ENCODE data around the gene MRPL53.
"Not testable (repeated sequence)": the region's sequence is repeated elsewhere in the genome, so short reads cannot be mapped to it uniquely, and the experiment has no call there.

Gene MRPL53

DNA sequence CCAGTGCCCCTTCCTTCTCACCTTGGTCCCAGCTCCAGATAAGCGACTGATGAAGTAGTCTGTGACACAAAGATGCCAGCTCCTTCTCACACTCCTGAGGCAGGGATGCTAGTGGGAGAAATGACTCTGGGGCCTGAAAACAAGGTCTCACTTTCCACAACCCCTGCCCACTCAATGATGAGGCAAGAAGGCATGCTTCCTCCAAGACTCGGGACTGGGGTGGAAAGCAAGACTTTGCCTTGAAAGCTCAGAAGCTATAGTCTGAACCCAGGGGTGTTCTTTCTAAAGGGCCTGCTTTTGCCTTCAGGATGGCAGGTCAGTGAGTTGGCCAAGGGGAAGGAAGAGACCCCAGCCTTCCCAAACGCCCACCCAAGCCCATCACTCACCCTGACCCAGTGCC lies 9.0 kb upstream of the MRPL53 start:
- DNase-seq = no peak

GRCh38 chr2:74474899-74475298 lies 2.4 kb upstream of the MRPL53 start:
- DNase-seq = no peak

DNA sequence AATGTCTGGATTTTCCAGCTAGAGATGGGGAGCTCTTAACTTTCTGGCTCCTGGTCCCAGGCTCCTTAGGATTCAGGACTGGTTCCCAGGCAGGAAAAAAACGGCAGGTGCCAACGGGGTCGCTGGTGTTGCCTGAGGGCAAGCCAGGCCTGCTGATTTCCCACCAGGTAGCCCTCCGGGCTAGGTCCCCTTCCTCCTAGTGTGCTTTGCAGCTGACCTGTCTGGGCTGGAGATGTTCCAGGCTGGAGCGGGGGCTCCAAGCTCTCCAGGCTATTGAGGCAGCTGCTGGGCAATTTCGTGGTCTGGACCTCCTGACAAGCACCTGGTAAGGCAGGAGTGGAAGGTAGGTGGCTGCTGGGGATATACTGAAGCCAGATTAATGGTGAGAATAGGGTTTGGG lies 2.0 kb upstream of the MRPL53 start:
- DNase-seq = no peak

DNA sequence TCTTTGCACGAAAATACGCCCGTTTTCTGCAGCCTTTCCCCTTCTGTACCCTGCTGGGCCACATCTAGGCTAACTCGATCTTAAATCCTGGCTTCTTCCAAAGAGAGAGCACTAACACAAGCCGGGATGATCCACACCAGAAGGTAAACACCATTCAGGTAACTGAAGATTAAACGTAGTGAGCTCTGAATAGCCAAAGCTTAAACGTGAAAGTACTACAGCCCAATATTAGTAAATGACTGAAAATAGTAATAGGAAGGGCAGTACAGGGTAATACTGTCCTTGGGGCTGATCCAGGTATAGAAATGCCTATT lies 422 bp upstream of the MRPL53 start:
- DNase-seq = no peak

GRCh38 chr2:74471332-74472065 lies 981 bp downstream of the MRPL53 start:
- DNase-seq = no peak

DNA sequence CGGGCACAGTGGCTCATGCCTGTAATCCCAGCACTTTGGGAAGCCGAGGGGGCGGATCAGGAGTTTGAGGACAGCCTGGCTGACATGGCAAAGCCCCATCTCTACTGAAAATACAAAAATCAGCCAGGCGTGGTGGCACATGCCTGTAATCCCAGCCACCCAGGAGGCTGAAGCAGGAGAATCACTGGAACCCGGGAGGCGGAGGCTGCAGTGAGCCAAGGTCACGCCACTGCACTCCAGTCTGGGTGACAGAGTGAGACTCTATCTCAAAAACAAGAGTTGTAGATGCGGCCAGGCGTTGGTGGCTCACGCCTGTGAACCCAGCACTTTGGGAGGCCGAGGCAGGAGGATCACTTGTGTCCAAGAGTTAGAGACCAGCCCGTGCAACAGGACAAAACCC lies 1.7 kb downstream of the MRPL53 start:
- not testable (repeated sequence) for DNase-seq

GRCh38 chr2:74464406-74464805 lies 8.1 kb downstream of the MRPL53 start:
- no peak for DNase-seq

DNA sequence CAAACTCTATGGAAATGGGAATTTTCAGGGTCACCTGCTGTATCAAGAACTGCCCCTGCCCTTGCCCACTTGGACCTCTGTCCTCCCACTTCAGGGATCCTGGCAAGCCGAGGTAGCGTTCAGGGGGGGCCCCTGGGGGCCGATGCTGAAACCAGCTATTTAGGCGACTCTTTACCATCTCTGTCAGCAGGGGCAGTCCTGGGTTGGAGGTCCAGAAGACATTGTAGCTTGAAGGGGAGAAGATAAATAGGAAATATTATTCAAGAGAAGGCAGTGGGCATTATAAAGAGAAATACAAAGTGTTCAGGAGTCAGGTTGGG lies 9.7 kb downstream of the MRPL53 start:
- no peak for DNase-seq

DNA sequence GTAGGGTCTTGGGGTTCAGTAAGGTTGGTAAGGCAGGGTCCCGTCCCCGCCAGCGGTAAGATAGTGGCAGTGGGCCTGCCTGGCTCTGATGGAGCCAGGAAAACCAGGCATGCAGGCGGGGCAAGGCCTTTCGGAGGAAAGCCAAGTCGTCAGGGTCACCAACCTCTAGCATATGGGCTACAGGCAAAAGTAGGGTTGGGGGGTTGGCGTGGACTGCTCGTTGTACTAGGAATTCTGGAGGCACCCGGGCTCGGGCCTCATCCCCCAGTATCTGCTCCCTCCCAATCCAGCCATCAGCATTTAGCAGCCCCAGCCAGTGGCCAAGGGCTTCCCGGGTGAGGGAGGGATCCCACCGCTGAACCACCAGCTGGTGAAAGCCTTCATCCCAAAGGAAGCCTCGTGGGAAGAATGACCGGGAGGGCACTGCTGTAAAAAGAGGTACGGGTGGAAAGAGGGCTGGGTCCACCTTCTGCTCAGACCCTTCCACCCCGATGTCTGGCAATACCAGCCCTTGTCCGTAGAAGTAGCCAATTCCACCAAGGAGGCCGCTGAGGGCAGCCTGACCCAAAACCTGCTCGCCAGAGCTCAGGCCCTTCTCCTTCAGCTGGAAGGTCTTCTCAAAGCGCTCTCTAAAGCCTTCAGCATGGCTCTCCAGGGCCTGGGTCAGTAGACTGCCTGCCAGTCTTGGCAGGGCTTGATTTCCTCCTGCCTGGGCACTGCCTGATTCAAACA lies 10.3 kb downstream of the MRPL53 start:
- DNase-seq = no peak

DNA sequence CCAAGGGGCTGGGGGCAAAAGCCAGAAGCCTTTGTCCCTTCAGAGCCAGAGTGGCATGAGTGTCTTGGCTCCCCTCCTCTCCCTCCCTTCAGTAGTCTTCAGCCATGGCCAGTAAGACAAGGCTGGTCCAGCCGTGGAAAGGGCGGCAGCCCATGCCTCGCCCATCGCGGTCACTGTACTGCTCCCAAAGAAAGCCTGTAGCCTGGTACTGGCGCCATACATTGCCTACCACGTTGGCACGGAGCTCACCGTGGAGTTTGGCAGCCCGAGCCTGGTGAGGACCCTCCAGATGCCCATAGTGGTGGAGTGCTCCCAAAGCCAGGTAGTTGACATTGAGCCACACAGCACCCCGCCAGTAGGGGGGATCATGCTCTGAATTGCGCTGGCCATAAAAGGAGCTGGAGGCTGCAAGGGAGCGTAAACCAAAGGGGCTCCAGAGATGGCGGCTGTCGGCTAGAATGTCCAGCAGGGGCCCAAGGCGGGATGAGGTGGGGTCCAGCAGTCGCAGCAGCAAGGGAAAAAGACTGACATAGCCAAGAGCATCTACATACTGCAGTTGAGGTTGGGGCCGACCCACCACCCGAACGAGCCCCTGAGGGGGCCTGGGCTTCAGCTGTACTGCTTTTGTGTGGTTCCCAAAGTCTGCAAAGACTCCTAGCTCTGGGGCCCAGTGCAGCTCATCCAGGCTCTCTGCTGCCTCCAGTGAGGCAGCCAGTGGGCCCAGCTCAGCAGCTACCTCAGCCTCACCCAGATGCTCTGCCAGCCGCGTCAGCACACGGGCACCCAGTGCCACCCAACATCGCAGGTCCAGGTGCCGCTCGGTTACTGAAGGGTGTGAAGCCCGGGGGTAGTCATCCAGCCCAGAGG lies 11.1 kb downstream of the MRPL53 start:
- DNase-seq = no peak

DNA sequence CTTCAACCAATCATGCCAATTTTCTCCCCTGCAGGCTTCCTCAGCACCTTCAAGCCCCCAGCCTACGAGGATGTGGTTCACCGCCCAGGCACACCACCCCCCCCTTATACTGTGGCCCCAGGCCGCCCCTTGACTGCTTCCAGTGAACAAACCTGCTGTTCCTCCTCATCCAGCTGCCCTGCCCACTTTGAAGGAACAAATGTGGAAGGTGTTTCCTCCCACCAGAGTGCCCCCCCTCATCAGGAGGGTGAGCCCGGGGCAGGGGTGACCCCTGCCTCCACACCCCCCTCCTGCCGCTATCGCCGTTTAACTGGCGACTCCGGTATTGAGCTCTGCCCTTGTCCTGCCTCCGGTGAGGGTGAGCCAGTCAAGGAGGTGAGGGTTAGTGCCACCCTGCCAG lies 12.3 kb downstream of the MRPL53 start:
- not testable (repeated sequence) for DNase-seq

DNA sequence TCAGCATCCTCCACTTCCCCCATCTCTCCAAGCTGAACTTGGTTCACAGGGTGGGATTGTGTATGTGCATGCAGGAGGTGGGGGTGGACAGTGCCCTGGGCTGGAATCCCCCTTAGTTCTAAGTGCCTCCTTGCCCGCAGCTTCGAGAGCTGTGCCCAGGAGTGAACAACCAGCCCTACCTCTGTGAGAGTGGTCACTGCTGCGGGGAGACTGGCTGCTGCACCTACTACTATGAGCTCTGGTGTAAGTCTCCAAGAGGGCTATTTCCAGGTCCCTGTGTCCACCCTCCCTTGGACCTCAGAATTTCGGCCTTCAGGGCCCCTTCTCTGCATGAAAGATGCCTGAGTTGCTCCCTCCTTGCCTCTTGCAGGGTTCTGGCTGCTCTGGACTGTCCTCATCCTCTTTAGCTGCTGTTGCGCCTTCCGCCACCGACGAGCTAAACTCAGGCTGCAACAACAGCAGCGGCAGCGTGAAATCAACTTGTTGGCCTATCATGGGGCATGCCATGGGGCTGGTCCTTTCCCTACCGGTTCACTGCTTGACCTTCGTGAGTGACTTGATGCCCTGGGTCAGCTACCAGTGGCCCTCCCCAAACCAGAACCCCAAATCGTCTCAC lies 12.9 kb downstream of the MRPL53 start:
- DNase-seq = not testable (repeated sequence)

DNA sequence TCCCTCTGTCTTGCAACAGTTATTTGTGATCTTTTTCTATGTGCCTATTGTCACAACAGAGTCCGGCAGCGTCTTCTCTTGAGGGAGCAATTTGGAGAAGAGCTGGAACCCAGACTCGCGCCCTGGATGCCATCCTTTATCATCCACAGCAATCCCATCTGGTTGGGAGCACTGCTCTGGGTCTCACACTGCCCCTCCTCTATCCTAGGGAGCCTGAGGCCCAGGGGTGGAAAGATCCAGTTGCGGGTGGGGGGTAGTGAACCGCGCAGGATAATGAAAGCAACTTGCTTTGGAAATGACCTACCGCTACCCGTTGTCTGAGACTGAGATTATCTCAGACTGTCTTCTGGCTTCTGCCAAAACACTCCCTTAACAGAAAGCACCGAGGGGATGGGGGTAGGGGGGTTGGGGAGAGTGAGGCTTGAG lies 13.5 kb downstream of the MRPL53 start:
- DNase-seq = no peak

DNA sequence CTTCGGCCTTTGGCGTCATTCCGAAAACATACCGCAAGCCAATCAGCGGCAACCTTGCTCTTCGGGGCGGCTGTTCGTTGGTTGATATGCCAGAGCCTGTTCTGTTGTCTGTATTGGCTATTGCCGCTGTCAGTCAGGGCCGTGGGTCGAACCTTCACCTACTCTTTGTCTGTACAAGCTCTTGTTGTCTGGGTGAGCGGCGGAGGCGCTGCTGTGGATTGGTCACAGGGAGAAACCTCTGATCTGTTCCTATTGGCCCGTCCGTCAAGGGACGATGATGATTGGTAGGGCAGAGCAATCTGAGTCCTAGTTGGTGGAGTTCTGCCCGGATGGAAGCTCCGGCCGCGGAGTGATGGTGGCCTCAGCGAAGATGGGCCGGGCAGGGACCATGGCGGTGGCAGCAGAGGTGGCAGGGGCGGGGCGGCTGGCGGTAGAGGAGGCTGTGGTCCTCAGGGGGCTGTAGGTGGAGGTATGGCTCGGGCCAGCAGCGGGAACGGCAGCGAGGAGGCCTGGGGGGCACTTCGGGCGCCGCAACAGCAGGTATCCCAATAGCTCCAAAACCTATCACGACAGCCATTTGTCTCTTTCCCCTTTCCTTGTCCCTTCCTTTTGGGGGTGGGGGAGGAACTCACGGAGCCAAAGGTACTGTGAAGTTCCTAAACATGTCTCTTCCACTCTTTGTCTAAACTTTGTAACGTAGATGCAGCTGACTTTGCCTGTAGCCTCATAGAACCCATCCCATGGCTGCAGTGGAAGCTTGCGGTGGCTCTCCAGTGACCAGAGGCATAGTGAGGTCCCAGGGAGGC lies 14.1 kb downstream of the MRPL53 start, which contains the start of gene WBP1:
Gene WBP1 (plus strand): TSS at position 307 of the 806 bp plus-strand sequence. CDS start 165 bp downstream, at position 472.
- peak; percentile 99 for DNase-seq

- DNase-seq = no peak
Observed at GRCh38 chr2:74457549-74458131, 14.8 kb downstream of the MRPL53 start.

- no peak for DNase-seq
Observed at GRCh38 chr2:74457129-74457548, 15.3 kb downstream of the MRPL53 start.

GRCh38 chr2:74454654-74455511 lies 17.6 kb downstream of the MRPL53 start, which contains the start of gene INO80B:
INO80B (plus strand) TSS chr2:74455087; CDS start chr2:74455117, 30 bp downstream.
- DNase-seq = peak; percentile 96

DNA sequence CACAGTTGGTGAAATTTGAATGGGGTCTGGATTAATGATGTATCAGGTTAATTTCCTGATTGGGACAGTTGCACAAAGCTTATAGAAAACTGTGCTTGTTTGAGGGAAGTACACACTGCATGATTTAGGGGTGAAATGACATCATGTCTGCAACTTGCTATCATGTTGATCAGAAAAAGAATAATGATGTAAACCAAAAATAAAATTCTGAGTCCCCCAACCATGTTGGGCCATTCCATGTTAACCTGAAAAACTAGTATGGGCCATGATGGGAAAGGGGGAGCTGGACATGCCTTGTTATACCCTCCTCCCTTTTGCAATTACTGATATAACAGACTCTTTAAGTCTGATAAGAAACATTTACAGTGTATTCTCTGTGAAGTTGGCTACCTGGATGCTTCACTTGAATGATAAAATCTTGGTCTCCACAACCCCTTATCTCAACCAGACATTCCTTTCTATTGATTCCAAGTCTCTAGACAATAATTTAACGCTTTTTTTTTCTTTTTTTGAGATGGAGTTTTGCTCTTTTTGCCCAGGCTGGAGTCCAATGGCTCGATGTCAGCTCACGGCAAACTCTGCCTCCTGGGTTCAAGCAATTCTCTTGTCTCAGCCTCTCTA lies 21.8 kb downstream of the MRPL53 start:
- no peak for DNase-seq

- no peak for DNase-seq
Observed at GRCh38 chr2:74448771-74449170, 23.7 kb downstream of the MRPL53 start.

Data from T1000 (cell line).